ENCODE data around the gene DCLRE1B. TPM values are rescaled to one million over a fixed set of nuclear protein-coding genes. Genes with fewer than 3 reads are reported as not detected.

DCLRE1B gene
- total RNA-seq, 1 donor from 2014 or later = 2.1 TPM

DNA sequence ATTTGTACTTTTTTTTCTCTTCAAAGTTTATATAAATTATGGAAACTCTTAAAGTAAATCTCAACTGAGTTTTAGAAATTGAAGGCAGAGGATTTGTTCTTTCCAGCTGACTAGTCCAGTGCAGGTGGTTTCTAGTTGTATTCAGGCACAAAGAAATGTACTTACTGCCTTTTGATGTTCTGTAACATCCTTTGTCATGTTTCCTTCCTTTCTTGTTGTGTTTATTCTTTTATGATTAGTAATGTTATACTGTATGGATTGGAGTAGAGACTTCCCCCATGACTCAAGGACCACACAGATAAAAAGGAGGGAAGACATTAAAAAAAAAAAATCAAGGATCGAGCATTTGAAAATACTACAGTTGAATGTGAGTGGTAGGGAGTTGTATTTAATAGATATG, 32.0 kb downstream of the DCLRE1B start:
- H3K27ac ChIP-seq (replicated peaks) = no peak overlapping the region
- peaks cover 19% of the 10 kb centered on the region for H3K36me3 ChIP-seq
- no peaks in the 10 kb centered on the region for H3K27me3 ChIP-seq (ENCODE audit: low read depth)
- H3K9me3 ChIP-seq (replicated peaks) = no peaks in the 10 kb centered on the region
- intact Hi-C loops (cut with micrococcal nuclease) = no loop called here
- H3K4me3 ChIP-seq = no peak overlapping the region
- no peak for TF ChIP-seq CTCF (IDR thresholded peaks at IDR 0.05; ENCODE audit: borderline replicate concordance)
- no peak for DNase-seq
- H3K4me1 ChIP-seq = peaks cover 73% of the 10 kb centered on the region

DNA sequence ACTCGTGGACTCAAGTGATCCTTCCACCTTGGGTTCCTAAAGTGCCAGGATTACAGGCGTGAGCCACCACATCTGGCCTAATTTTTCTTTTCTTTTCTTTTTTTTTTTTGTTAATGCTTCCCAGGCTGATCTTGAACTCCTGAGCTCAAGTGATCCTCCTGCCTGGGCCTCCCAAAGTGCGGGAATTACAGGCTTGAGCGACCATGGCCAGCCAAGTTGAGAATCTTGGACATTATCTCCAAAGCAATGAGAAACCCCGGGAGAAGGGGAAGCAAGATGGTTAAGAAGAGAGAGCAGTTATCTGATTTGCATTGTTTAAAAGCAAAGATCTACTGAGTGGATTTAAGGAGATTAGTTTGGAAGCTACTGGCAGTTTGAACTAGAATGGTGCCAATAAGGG, 33.1 kb downstream of the DCLRE1B start:
- Histone ChIP-seq H3K4me3 (no peak overlapping the region), H3K36me3 (peaks cover 21% of the 10 kb centered on the region), H3K27ac (replicated peaks) (no peak overlapping the region), H3K9me3 (replicated peaks) (no peaks in the 10 kb centered on the region), H3K27me3 (ENCODE audit: low read depth) (no peaks in the 10 kb centered on the region), H3K4me1 (peaks cover 62% of the 10 kb centered on the region)
- no peak for DNase-seq
- TF ChIP-seq CTCF (IDR thresholded peaks at IDR 0.05; ENCODE audit: borderline replicate concordance) = no peak
- intact Hi-C loops (cut with micrococcal nuclease) = no loop called here

- Histone ChIP-seq H3K27ac (replicated peaks) (no peak overlapping the region), H3K4me3 (no peak overlapping the region), H3K36me3 (peaks cover 32% of the 10 kb centered on the region), H3K27me3 (ENCODE audit: low read depth) (no peaks in the 10 kb centered on the region), H3K4me1 (peaks cover 45% of the 10 kb centered on the region), H3K9me3 (replicated peaks) (no peaks in the 10 kb centered on the region)
- DNase-seq = no peak
- no peak for TF ChIP-seq CTCF (IDR thresholded peaks at IDR 0.05; ENCODE audit: borderline replicate concordance)
- intact Hi-C loops (cut with micrococcal nuclease) = no loop called here
Measured at GRCh38 chr1:113940365-113941244, 35.5 kb downstream of the DCLRE1B start.

- TF ChIP-seq CTCF (IDR thresholded peaks at IDR 0.05; ENCODE audit: borderline replicate concordance) = no peak
- no peak overlapping the region for H3K4me3 ChIP-seq
- no peak for DNase-seq
- no peaks in the 10 kb centered on the region for H3K27me3 ChIP-seq (ENCODE audit: low read depth)
- H3K4me1 ChIP-seq = peaks cover 49% of the 10 kb centered on the region
- no peaks in the 10 kb centered on the region for H3K9me3 ChIP-seq (replicated peaks)
- intact Hi-C loops (cut with micrococcal nuclease) = no loop called here
- H3K36me3 ChIP-seq = peaks cover 32% of the 10 kb centered on the region
- no peak overlapping the region for H3K27ac ChIP-seq (replicated peaks)
Measured at GRCh38 chr1:113941245-113941559, 36.1 kb downstream of the DCLRE1B start.

- Histone ChIP-seq H3K36me3 (peaks cover 32% of the 10 kb centered on the region), H3K9me3 (replicated peaks) (no peaks in the 10 kb centered on the region), H3K27ac (replicated peaks) (no peak overlapping the region), H3K4me1 (peaks cover 51% of the 10 kb centered on the region), H3K4me3 (no peak overlapping the region), H3K27me3 (ENCODE audit: low read depth) (no peaks in the 10 kb centered on the region)
- no peak for DNase-seq
- no peak for TF ChIP-seq CTCF (IDR thresholded peaks at IDR 0.05; ENCODE audit: borderline replicate concordance)
- intact Hi-C loops (cut with micrococcal nuclease) = no loop called here
Measured at GRCh38 chr1:113942527-113942926, 37.4 kb downstream of the DCLRE1B start.
